ENCODE results near the gene PSORS1C2. TPM values are rescaled to one million over a fixed set of nuclear protein-coding genes. Genes with fewer than 3 reads are reported as not detected.

Gene PSORS1C2
- total RNA-seq, 1 experiment from 2014 or later, result 0.33 TPM

DNA sequence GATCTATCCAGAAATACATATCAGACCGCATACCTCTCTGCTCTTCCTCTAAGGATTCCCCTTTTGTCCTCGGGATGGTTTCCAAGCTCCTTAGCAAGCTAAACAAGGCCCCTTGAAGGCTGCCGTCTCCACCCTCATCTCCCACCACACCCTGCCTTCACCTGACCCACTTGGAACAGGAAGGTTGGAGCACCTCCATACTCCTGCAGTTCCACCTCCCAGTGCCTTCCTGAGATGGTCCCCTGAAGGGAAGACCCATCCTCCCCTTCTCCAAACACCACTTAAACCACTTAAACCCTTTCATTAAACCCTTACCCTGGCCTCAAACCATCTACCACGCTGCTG lies 40.1 kb upstream of the PSORS1C2 start:
- no peaks in the 10 kb centered on the region for H3K9me3 ChIP-seq (ENCODE audit: control insufficient read depth, low read depth, low read length)
- H3K79me1 ChIP-seq (ENCODE audit: insufficient read depth, low read depth, low read length, poor library complexity, severe bottlenecking), result no peaks in the 10 kb centered on the region
- H3K79me2 ChIP-seq (ENCODE audit: insufficient read depth, low read length), result peaks cover 3% of the 10 kb centered on the region; the same call in 1 of the 2 replicates
- H2AFZ ChIP-seq (ENCODE audit: low read length), result no peak overlapping the region
- no peak overlapping the region for H3K27ac ChIP-seq (ENCODE audit: insufficient read length, low read depth, low read length)
- no peaks in the 10 kb centered on the region for H4K20me1 ChIP-seq (ENCODE audit: control insufficient read depth, insufficient read depth, insufficient read length)
- TF ChIP-seq, protein P1, sequence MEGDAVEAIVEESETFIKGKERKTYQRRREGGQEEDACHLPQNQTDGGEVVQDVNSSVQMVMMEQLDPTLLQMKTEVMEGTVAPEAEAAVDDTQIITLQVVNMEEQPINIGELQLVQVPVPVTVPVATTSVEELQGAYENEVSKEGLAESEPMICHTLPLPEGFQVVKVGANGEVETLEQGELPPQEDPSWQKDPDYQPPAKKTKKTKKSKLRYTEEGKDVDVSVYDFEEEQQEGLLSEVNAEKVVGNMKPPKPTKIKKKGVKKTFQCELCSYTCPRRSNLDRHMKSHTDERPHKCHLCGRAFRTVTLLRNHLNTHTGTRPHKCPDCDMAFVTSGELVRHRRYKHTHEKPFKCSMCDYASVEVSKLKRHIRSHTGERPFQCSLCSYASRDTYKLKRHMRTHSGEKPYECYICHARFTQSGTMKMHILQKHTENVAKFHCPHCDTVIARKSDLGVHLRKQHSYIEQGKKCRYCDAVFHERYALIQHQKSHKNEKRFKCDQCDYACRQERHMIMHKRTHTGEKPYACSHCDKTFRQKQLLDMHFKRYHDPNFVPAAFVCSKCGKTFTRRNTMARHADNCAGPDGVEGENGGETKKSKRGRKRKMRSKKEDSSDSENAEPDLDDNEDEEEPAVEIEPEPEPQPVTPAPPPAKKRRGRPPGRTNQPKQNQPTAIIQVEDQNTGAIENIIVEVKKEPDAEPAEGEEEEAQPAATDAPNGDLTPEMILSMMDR (conservative IDR thresholded peaks at IDR 0.05), result no peak
- no peak overlapping the region for H2BK20ac ChIP-seq (ENCODE audit: low read depth, low read length, poor library complexity, severe bottlenecking)
- H3K14ac ChIP-seq (ENCODE audit: insufficient read depth, low read length), result no peak overlapping the region
- H3T11ph ChIP-seq (ENCODE audit: low read length), result no peak overlapping the region
- no peak overlapping the region for H2AK5ac ChIP-seq (ENCODE audit: insufficient read length, low read length)
- H2BK15ac ChIP-seq (ENCODE audit: low read depth, low read length), result no peak overlapping the region
- Mint-ChIP-seq H3K4me3 (no peak overlapping the region), H3K4me1 (peaks cover 35 to 41% of the 10 kb centered on the region in 2 experiments), H3K27me3 (ENCODE audit: low read depth) (0 out of 2 replicates have a peak, but pooled peaks cover 1% of the 10 kb centered on the region), H3K9me3 (no peaks in the 10 kb centered on the region), H3K27ac (peak overlapping the region in 2 of 3 experiments; percentile 10 to 41; a peak in 3 of 7 replicates), H3K36me3 (ENCODE audit: insufficient read depth in 1 of 3, low read depth in 3 of 3) (peaks cover 0 to 6% (median 4%) of the 10 kb centered on the region in 3 experiments; a peak in 4 of 7 replicates)
- H3K4me1 ChIP-seq (ENCODE audit: insufficient read depth, low read length), result peaks cover 5% of the 10 kb centered on the region; the same call in 1 of the 2 replicates
- H4K8ac ChIP-seq (replicated peaks; ENCODE audit: insufficient read length, low read depth, low read length), result no peak overlapping the region
- H2BK120ac ChIP-seq (ENCODE audit: low read depth, low read length, poor library complexity, severe bottlenecking), result no peak overlapping the region
- no peak overlapping the region for H3K9ac ChIP-seq (ENCODE audit: extremely low read depth, insufficient read length, low read length)
- no peak overlapping the region for H2BK12ac ChIP-seq (ENCODE audit: insufficient read length, low read depth, low read length)
- H3K56ac ChIP-seq (ENCODE audit: insufficient read length, low read depth, low read length), result no peak overlapping the region
- no peak overlapping the region for H3K4ac ChIP-seq (ENCODE audit: low read depth, low read length)
- no peak overlapping the region for H3K23ac ChIP-seq (ENCODE audit: insufficient read length, low read depth, low read length)
- 100% methylated on average over 1 of the region's 4 CpGs for WGBS (ENCODE audit: extremely low coverage, insufficient read length, low lambda C conversion rate)
- H3K4me2 ChIP-seq (ENCODE audit: insufficient read depth, insufficient read length, low read length), result no peak overlapping the region
- H3K27me3 ChIP-seq (ENCODE audit: insufficient read depth, low read length), result no peaks in the 10 kb centered on the region
- H3K18ac ChIP-seq (ENCODE audit: insufficient read length, low read depth, low read length), result no peak overlapping the region
- H3K23me2 ChIP-seq (ENCODE audit: insufficient read length, low read depth, low read length, poor library complexity, severe bottlenecking), result no peaks in the 10 kb centered on the region
- H4K91ac ChIP-seq (ENCODE audit: insufficient read length, low read depth, low read length), result no peak overlapping the region
- H2BK5ac ChIP-seq (ENCODE audit: insufficient read length, low read length), result no peak overlapping the region
- no peak for DNase-seq
- no peak overlapping the region for H4K5ac ChIP-seq (ENCODE audit: insufficient read length, low read depth, low read length)
